Esophagus muscularis mucosa (tissue), 4 donors: ENCODE results near the gene ITGB5. TPM values are rescaled to one million over a fixed set of nuclear protein-coding genes. Genes with fewer than 3 reads are reported as not detected.

Source experiments
- DNase-seq: peaks from one replicate; pipeline ENCODE4 v3.0.0-alpha.2; 2017; ENCODE audit errors: extremely low spot score
- H3K27ac ChIP-seq, 4 donors: fragments of 200-600 bp; sonication (generic); replicated peaks in 1 of 4; 1 replicate in 3 of 4; 2 replicates in 1 of 4; pipeline ENCODE4 v1.5.1; 2016 to 2019; ENCODE audit warnings: mild to moderate bottlenecking in 1 of 4
- H3K27me3 ChIP-seq, 4 donors: fragments of 200-600 bp; sonication (generic); one replicate each; pipeline versions ENCODE4 v1.5.1 to v1.6.0; 2016 to 2019
- H3K36me3 ChIP-seq, 4 donors: fragments of 200-600 bp; sonication (generic); one replicate each; pipeline ENCODE4 v1.5.1; 2016 to 2019
- H3K4me1 ChIP-seq, 4 donors: fragments of 200-600 bp; sonication (generic); one replicate each; pipeline ENCODE4 v1.5.1; 2016 to 2019
- H3K4me3 ChIP-seq, 4 donors: fragments of 200-600 bp; sonication (generic); 1 replicate in 2 of 4; 2 replicates in 2 of 4; pipeline ENCODE4 v1.5.1; 2016 to 2019; ENCODE audit warnings: mild to moderate bottlenecking in 4 of 4, moderate library complexity in 1 of 4
- H3K9me3 ChIP-seq, 4 donors: fragments of 200-600 bp; sonication (generic); 1 replicate in 3 of 4; 2 replicates in 1 of 4; pipeline ENCODE4 v1.5.1; 2016 to 2019
- EP300 ChIP-seq: sonication (generic); formaldehyde crosslinking; IDR thresholded peaks from one replicate; pipeline ENCODE4 v1.6.1; 2017; ENCODE audit warnings: antibody characterized with exemption
- POLR2A ChIP-seq: fragments of 450-650 bp; IDR thresholded peaks from one replicate; pipeline ENCODE4 v1.6.1; 2017; ENCODE audit warnings: antibody characterized with exemption, moderate library complexity, mild to moderate bottlenecking, low read depth
- POLR2AphosphoS5 ChIP-seq, 2 donors: sonication (generic); formaldehyde crosslinking; IDR thresholded peaks; one replicate each; pipeline ENCODE4 v1.6.1; 2017; ENCODE audit warnings: antibody characterized with exemption in 2 of 2
- WGBS: methylation state at CpG from one replicate; pipeline ENCODE4 v1.1.5; 2018; 5-methylcytosine and 5-hydroxymethylcytosine counted together
- intact Hi-C: fragments of 100-400 bp; cut with DNase I; formaldehyde crosslinking; loops from one replicate; pipeline ENCODE4 v1.15.1; 2023
- total RNA-seq, 4 donors: library from RNA; depleted of rRNA; stranded (reverse); fragments of >200 nt; gene quantifications; one replicate each; pipeline versions ENCODE4 v1.1.0 to v1.2.1, GENCODE V29; 2016
- TF ChIP-seq, protein P1 (sequence below), 3 experiments: fragments of 200-600 bp in 2 of 3; fragments of 450-650 bp in 1 of 3; sonication (generic) in 2 of 3; IDR thresholded peaks; one replicate each; pipeline ENCODE4 v1.5.1; 2017 to 2019; ENCODE audit warnings: antibody characterized with exemption in 3 of 3, mild to moderate bottlenecking in 2 of 3, moderate library complexity in 1 of 3

Gene ITGB5
- total RNA-seq, 4 donors from 2014 or later = 114 to 284 (median 188) TPM

DNA sequence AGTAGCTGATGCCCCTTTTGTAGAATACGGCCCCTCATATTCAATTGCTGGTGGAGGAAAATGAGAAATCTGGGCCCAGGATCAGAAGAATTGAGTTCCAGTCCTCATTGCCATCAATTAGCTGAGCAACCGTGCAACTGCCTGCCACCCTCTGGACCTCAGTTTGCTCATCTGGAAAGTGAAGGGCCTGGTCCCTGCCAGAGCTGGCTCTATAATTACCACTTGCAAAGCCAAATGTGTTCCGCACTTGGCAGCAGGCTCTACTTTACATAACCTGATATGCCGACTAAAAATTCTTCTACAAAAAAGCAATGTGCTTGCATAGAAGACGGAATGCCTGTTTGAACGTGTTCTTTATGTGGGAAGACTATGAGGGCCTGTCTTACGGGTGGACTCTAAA lies 8.6 kb upstream of the ITGB5 start:
- no peak for DNase-seq
- Histone ChIP-seq H3K9me3 (no peaks in the 10 kb centered on the region), H3K4me1 (peaks cover 0 to 20% (median 18%) of the 10 kb centered on the region in 4 donors), H3K27ac (peak overlapping the region; percentile 4 to 49 (median 44)), H3K4me3 (no peak overlapping the region), H3K36me3 (no peaks in the 10 kb centered on the region), H3K27me3 (no peaks in the 10 kb centered on the region)
- intact Hi-C loops = no loop called here
- 81% methylated on average over 7 of the region's 7 CpGs for WGBS
- TF ChIP-seq POLR2AphosphoS5 (IDR thresholded peaks at IDR 0.05) = no peak
- TF ChIP-seq POLR2A = no peak
- TF ChIP-seq EP300 = no peak
- TF ChIP-seq, protein P1, sequence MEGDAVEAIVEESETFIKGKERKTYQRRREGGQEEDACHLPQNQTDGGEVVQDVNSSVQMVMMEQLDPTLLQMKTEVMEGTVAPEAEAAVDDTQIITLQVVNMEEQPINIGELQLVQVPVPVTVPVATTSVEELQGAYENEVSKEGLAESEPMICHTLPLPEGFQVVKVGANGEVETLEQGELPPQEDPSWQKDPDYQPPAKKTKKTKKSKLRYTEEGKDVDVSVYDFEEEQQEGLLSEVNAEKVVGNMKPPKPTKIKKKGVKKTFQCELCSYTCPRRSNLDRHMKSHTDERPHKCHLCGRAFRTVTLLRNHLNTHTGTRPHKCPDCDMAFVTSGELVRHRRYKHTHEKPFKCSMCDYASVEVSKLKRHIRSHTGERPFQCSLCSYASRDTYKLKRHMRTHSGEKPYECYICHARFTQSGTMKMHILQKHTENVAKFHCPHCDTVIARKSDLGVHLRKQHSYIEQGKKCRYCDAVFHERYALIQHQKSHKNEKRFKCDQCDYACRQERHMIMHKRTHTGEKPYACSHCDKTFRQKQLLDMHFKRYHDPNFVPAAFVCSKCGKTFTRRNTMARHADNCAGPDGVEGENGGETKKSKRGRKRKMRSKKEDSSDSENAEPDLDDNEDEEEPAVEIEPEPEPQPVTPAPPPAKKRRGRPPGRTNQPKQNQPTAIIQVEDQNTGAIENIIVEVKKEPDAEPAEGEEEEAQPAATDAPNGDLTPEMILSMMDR (IDR thresholded peaks at IDR 0.05) = no peak

DNA sequence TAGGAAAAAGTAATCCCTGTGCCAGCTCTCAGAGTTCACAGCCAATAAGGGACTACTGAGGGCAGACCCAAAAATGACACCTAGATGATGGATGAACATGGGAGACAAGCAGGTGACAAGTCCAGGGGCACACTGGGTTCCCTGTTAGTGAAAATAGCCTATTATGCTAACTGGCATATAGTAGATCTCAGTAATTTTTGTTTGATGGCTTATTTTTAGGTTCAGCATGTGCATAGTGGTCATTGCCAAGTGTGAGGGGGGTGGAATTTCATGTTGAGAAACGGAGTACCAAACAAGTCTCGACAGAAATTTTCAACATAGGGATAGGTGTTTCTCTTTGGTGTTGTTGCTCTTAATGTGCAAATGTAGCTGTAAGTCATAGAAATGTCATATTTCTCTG lies 6.4 kb upstream of the ITGB5 start:
- DNase-seq = no peak
- no peaks in the 10 kb centered on the region for H3K36me3 ChIP-seq
- 52% methylated on average over 2 of the region's 2 CpGs for WGBS
- H3K9me3 ChIP-seq = no peaks in the 10 kb centered on the region
- H3K4me3 ChIP-seq = no peak overlapping the region
- peak overlapping the region; percentile 31 to 67 (median 62) for H3K27ac ChIP-seq
- TF ChIP-seq EP300 (peak; percentile 68), POLR2AphosphoS5 (IDR thresholded peaks at IDR 0.05) (peak; percentile 51 to 74), POLR2A (no peak)
- TF ChIP-seq, protein P1 (IDR thresholded peaks at IDR 0.05) = no peak
- no peaks in the 10 kb centered on the region for H3K27me3 ChIP-seq
- intact Hi-C loops = no loop called here
- H3K4me1 ChIP-seq = peaks cover 0 to 20% (median 19%) of the 10 kb centered on the region in 4 donors

DNA sequence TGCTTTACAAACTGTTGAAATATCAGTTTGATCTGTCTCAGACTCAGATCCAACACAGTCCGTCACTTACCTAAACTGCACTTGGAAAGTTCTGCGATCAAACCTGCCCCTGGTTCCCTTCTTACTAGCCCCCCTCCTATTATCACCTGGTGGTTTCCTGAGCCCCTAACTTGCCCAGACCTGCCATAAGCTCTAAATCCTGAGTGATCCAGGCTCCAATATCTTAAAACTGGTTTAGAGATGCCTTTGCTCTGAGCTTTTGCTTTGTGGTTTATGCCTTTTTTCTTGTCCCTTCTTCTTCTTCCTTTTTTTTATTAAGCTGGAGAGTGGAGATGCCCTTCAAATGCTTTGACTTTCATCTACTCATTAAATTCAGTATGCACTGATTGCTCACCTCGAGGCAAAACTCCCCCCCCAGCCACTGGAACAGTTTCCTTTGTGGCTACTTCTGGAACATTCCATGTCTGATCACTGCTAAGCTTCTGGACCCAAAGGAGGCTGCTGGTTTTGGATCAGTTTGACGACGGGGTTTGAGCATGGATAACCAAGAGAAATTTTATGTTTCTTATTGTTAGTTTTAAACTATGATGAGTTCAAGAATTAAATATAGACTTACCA lies 3.5 kb upstream of the ITGB5 start:
- whole genome bisulfite sequencing = 89% methylated on average over 5 of the region's 5 CpGs
- peak overlapping the region in 1 of 4 donors; percentile 41 for H3K27ac ChIP-seq
- peaks cover 7 to 38% (median 30%) of the 10 kb centered on the region in 4 donors for H3K4me1 ChIP-seq
- H3K36me3 ChIP-seq = no peaks in the 10 kb centered on the region
- no peak for DNase-seq
- no peaks in the 10 kb centered on the region for H3K27me3 ChIP-seq
- H3K9me3 ChIP-seq = no peaks in the 10 kb centered on the region
- H3K4me3 ChIP-seq = no peak overlapping the region
- TF ChIP-seq EP300 (no peak), POLR2AphosphoS5 (IDR thresholded peaks at IDR 0.05) (no peak)
- TF ChIP-seq, protein P1 (IDR thresholded peaks at IDR 0.05) = no peak
- intact Hi-C loops = no loop called here

DNA sequence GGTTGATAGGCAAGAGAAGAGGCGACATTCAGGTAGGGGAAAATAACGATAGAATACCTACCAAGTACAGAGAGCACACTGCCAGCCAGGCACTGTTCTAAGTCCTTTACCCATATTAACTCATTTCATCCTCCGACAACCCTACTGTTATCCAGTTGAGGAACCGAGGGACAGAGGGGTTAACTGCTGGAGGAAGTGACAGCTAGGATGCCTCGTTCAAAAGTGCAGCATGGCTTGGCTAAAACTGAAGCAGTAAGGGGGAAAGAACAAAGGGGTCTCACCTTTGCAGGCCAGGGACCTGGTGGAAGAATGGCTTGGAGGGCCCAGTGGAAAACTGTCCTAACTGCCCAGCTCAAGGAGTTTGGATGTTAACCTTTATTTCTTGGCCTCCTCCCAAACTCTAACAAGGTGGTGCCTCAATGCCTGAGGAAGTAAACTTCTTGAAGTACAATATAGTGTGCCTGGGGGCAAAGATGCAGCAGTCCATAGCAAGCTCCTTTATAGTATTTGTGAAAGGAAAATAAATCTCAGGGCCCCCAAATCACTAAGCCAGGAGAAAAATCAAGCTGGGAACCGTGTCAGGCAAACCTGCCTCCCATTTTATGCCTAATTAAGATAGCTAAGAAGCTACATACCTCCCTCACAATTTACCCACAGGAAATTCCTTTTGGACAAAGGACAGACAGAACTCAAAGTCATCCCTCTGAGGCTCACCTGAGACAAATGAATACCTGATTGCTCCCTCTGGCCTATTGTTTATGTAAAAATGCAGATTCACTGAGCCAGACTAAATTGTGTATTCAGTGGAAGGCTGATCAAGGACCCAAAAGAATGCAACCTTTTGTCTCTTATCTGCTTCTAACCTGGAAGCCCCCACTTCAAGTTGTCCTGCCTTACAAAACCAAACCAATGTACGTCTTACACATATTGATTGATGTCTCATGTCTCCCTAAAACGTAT lies 1.6 kb upstream of the ITGB5 start:
- Histone ChIP-seq H3K27me3 (no peaks in the 10 kb centered on the region), H3K36me3 (peaks cover 0 to under 1% (median 0%) of the 10 kb centered on the region in 4 donors), H3K4me3 (no peak overlapping the region), H3K9me3 (no peaks in the 10 kb centered on the region), H3K4me1 (peaks cover 25 to 45% (median 42%) of the 10 kb centered on the region in 4 donors), H3K27ac (peak overlapping the region in 2 of 4 donors; percentile 5 to 91)
- intact Hi-C loops = loop anchor here (5.0 kb wide), 1 partner anchor 36 kb away; no protein-coding TSS in a partner anchor
- WGBS = 71% methylated on average over 8 of the region's 8 CpGs
- TF ChIP-seq EP300 (no peak), POLR2AphosphoS5 (IDR thresholded peaks at IDR 0.05) (no peak), POLR2A (no peak)
- TF ChIP-seq, protein P1 (IDR thresholded peaks at IDR 0.05) = no peak
- no peak for DNase-seq
